ENCODE data around the gene RB1. TPM values are rescaled to one million over a fixed set of nuclear protein-coding genes. Genes with fewer than 3 reads are reported as not detected.

RB1 gene
- total RNA-seq, 1 experiment from 2014 or later: 62.0 TPM

- peak; percentile 32 for DNase-seq (ENCODE audit: low read depth)
Measured at GRCh38 chr13:48448959-48449614, 145.5 kb downstream of the RB1 start.

GRCh38 chr13:48449656-48450055 is 146.1 kb downstream of the RB1 start:
- DNase-seq (ENCODE audit: low read depth): no peak

- peak; percentile 81 for DNase-seq (ENCODE audit: low read depth)
Measured at GRCh38 chr13:48451196-48451595, 147.6 kb downstream of the RB1 start.

GRCh38 chr13:48456546-48456945 is 153.0 kb downstream of the RB1 start:
- DNase-seq (ENCODE audit: low read depth): no peak

- DNase-seq (ENCODE audit: low read depth): no peak
Measured at GRCh38 chr13:48457578-48458242, 154.2 kb downstream of the RB1 start.

- no peak for DNase-seq (ENCODE audit: low read depth)
Measured at GRCh38 chr13:48475230-48475629, 171.7 kb downstream of the RB1 start.

- no peak for DNase-seq (ENCODE audit: low read depth)
Measured at GRCh38 chr13:48476215-48476614, 172.7 kb downstream of the RB1 start.

GRCh38 chr13:48476686-48477085 is 173.1 kb downstream of the RB1 start:
- DNase-seq (ENCODE audit: low read depth): no peak

- no peak for DNase-seq (ENCODE audit: low read depth)
Measured at GRCh38 chr13:48477191-48477855, 173.8 kb downstream of the RB1 start.

GRCh38 chr13:48478391-48478790 is 174.8 kb downstream of the RB1 start:
- peak; percentile 48 for DNase-seq (ENCODE audit: low read depth)

- no peak for DNase-seq (ENCODE audit: low read depth)
Measured at GRCh38 chr13:48483575-48483974, 180.0 kb downstream of the RB1 start.

- DNase-seq (ENCODE audit: low read depth): no peak
Measured at GRCh38 chr13:48485432-48485831, 181.9 kb downstream of the RB1 start.

GRCh38 chr13:48486362-48486761 is 182.8 kb downstream of the RB1 start:
- DNase-seq (ENCODE audit: low read depth): no peak

- DNase-seq (ENCODE audit: low read depth): no peak
Measured at GRCh38 chr13:48486836-48487235, 183.3 kb downstream of the RB1 start.

GRCh38 chr13:48487968-48488367 is 184.4 kb downstream of the RB1 start:
- DNase-seq (ENCODE audit: low read depth): no peak

GRCh38 chr13:48488995-48489394 is 185.4 kb downstream of the RB1 start:
- no peak for DNase-seq (ENCODE audit: low read depth)

GRCh38 chr13:48489666-48490065 is 186.1 kb downstream of the RB1 start:
- DNase-seq (ENCODE audit: low read depth): no peak

GRCh38 chr13:48490241-48490640 is 186.7 kb downstream of the RB1 start:
- no peak for DNase-seq (ENCODE audit: low read depth)

- DNase-seq (ENCODE audit: low read depth): peak; percentile 39
Measured at GRCh38 chr13:48491423-48492095, 188.0 kb downstream of the RB1 start.

GRCh38 chr13:48492096-48492440 is 188.5 kb downstream of the RB1 start:
- no peak for DNase-seq (ENCODE audit: low read depth)

GRCh38 chr13:48492470-48493065 is 189.0 kb downstream of the RB1 start:
- DNase-seq (ENCODE audit: low read depth): peak; percentile 94

- no peak for DNase-seq (ENCODE audit: low read depth)
Measured at GRCh38 chr13:48493066-48493765, 189.7 kb downstream of the RB1 start.

All from RPMI7951 (cell line).